Measurements from ENCODE around the gene BLMH.

BLMH gene

GRCh38 chr17:30309591-30309990 is 17.8 kb upstream of the BLMH start:
- DNase-seq (ENCODE audit: low read depth) = peak; percentile 58
- H3K4me3 ChIP-seq (replicated peaks; ENCODE audit: low read depth, low read length) = no peak overlapping the region
- TF ChIP-seq, protein P1, sequence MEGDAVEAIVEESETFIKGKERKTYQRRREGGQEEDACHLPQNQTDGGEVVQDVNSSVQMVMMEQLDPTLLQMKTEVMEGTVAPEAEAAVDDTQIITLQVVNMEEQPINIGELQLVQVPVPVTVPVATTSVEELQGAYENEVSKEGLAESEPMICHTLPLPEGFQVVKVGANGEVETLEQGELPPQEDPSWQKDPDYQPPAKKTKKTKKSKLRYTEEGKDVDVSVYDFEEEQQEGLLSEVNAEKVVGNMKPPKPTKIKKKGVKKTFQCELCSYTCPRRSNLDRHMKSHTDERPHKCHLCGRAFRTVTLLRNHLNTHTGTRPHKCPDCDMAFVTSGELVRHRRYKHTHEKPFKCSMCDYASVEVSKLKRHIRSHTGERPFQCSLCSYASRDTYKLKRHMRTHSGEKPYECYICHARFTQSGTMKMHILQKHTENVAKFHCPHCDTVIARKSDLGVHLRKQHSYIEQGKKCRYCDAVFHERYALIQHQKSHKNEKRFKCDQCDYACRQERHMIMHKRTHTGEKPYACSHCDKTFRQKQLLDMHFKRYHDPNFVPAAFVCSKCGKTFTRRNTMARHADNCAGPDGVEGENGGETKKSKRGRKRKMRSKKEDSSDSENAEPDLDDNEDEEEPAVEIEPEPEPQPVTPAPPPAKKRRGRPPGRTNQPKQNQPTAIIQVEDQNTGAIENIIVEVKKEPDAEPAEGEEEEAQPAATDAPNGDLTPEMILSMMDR (IDR thresholded peaks at IDR 0.05; ENCODE audit: low read length, missing control alignments) = no peak

GRCh38 chr17:30308406-30308805 is 16.7 kb upstream of the BLMH start:
- DNase-seq (ENCODE audit: low read depth) = no peak
- H3K4me3 ChIP-seq (replicated peaks; ENCODE audit: low read depth, low read length) = no peak overlapping the region
- TF ChIP-seq, protein P1 (IDR thresholded peaks at IDR 0.05; ENCODE audit: low read length, missing control alignments) = no peak

DNA sequence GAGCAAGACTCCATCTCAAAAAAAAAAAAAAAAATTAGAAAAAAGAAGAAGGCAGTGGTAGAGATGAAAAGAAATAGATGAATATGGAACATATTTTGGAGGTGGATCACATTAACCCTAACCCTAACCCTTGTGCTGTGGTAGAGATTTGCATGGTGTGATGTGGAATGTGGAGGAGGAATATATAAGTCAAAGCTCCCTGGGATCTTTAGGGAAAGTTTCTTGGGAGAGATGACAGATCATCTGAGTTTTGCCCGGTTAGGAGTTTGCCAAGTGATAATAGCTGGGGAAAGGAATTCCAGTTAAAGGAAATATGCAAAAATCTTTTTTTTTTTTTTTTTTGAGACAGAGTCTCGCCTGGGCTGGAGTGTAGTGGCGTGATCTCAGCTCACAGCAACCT is 13.0 kb upstream of the BLMH start:
- no peak overlapping the region for H3K4me3 ChIP-seq (replicated peaks; ENCODE audit: low read depth, low read length)
- TF ChIP-seq, protein P1 (IDR thresholded peaks at IDR 0.05; ENCODE audit: low read length, missing control alignments) = no peak
- peak; percentile 45 for DNase-seq (ENCODE audit: low read depth)

GRCh38 chr17:30302241-30302640 is 10.5 kb upstream of the BLMH start:
- no peak for DNase-seq (ENCODE audit: low read depth)
- no peak overlapping the region for H3K4me3 ChIP-seq (replicated peaks; ENCODE audit: low read depth, low read length)
- TF ChIP-seq, protein P1 (IDR thresholded peaks at IDR 0.05; ENCODE audit: low read length, missing control alignments) = no peak

- DNase-seq (ENCODE audit: low read depth) = no peak
- no peak overlapping the region for H3K4me3 ChIP-seq (replicated peaks; ENCODE audit: low read depth, low read length)
- TF ChIP-seq, protein P1 (IDR thresholded peaks at IDR 0.05; ENCODE audit: low read length, missing control alignments) = no peak
Observed at GRCh38 chr17:30300818-30301217, 9.1 kb upstream of the BLMH start.

DNA sequence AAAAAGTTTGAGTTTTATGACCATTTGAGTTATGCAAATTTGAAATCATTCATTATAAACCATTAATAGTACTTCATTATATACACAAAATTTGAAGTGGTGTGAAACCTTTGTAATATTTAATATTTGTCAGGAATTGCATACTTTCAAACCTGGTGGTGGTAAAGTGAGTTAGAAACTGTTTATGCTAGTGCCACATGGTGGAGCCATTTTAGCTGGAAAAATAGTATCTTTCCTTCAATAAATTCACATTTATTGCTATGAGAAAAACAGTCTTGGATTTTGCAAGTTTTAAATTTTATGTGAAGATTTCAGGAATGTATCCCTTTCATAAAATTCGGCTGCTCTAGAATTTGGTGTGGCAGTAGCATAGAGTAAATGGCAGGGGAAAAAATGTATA is 7.3 kb upstream of the BLMH start:
- TF ChIP-seq, protein P1 (IDR thresholded peaks at IDR 0.05; ENCODE audit: low read length, missing control alignments) = peak; percentile 56
- peak; percentile 56 for DNase-seq (ENCODE audit: low read depth)
- H3K4me3 ChIP-seq (replicated peaks; ENCODE audit: low read depth, low read length) = no peak overlapping the region

GRCh38 chr17:30297715-30298114 is 6.0 kb upstream of the BLMH start:
- DNase-seq (ENCODE audit: low read depth) = no peak
- TF ChIP-seq, protein P1 (IDR thresholded peaks at IDR 0.05; ENCODE audit: low read length, missing control alignments) = no peak
- no peak overlapping the region for H3K4me3 ChIP-seq (replicated peaks; ENCODE audit: low read depth, low read length)
